Stimulated activated CD8-positive, alpha-beta memory T cell treated with anti-CD3 and anti-CD28 coated beads, Interleukin-15, amount 100 ng/mL, for 48 hours (primary cell): ENCODE measurements around the gene ARMC7.
A peak's percentile ranks its signal among the peaks of the same experiment; 100 is the strongest.

Experiments
- DNase-seq, 2 donors: peaks; one replicate each; pipeline ENCODE4 v3.0.0-alpha.2; 2020; ENCODE audit warnings: low read depth in 2 of 2

Gene ARMC7

GRCh38 chr17:75078284-75079022 lies 31.3 kb upstream of the ARMC7 start:
- DNase-seq = no peak

- DNase-seq = no peak
These were observed 30.8 kb upstream of the ARMC7 start for GRCh38 chr17:75079023-75079373.

GRCh38 chr17:75081611-75082540 lies 27.9 kb upstream of the ARMC7 start:
- no peak for DNase-seq

- no peak for DNase-seq
These were observed 27.1 kb upstream of the ARMC7 start for GRCh38 chr17:75082683-75083082.

- no peak for DNase-seq
These were observed 25.6 kb upstream of the ARMC7 start for GRCh38 chr17:75084039-75084660.

- no peak for DNase-seq
These were observed 23.1 kb upstream of the ARMC7 start for GRCh38 chr17:75086496-75087181.

- no peak for DNase-seq
These were observed 22.6 kb upstream of the ARMC7 start for GRCh38 chr17:75087182-75087557.

GRCh38 chr17:75087558-75088453 lies 22.0 kb upstream of the ARMC7 start, which contains the start of gene SLC16A5:
SLC16A5 (plus strand) TSS chr17:75087954; CDS start chr17:75093637, 5,683 bp downstream.
- DNase-seq = peak in 1 of 2 donors; percentile 15

GRCh38 chr17:75088465-75089417 lies 21.0 kb upstream of the ARMC7 start:
- DNase-seq = no peak

- DNase-seq = no peak
These were observed 18.6 kb upstream of the ARMC7 start for GRCh38 chr17:75090871-75091854.

GRCh38 chr17:75091855-75092327 lies 17.9 kb upstream of the ARMC7 start:
- DNase-seq = no peak

GRCh38 chr17:75093548-75094158 lies 16.1 kb upstream of the ARMC7 start:
- DNase-seq = no peak

GRCh38 chr17:75094871-75095399 lies 14.8 kb upstream of the ARMC7 start:
- no peak for DNase-seq

- no peak for DNase-seq
These were observed 13.6 kb upstream of the ARMC7 start for GRCh38 chr17:75096082-75096625.

- no peak for DNase-seq
These were observed 11.9 kb upstream of the ARMC7 start for GRCh38 chr17:75097865-75098264.

- DNase-seq = no peak
These were observed 10.9 kb upstream of the ARMC7 start for GRCh38 chr17:75098861-75099260.

GRCh38 chr17:75099881-75100595 lies 9.7 kb upstream of the ARMC7 start:
- DNase-seq = no peak
